Fibroblast of pulmonary artery (primary cell): Measurements from ENCODE around the gene UBE2S.
A peak's percentile ranks its signal among the peaks of the same experiment; 100 is the strongest.

Experiments
- DNase-seq: peaks from one replicate; pipeline ENCODE4 v3.0.0-alpha.2; 2010; ENCODE audit warnings: low read depth
- H3K4me3 ChIP-seq: replicated peaks from 2 replicates; pipeline ENCODE4 v1.5.1; 2011; ENCODE audit warnings: low read depth, mild to moderate bottlenecking, control low read depth, low read length, moderate library complexity
- CTCF ChIP-seq: IDR thresholded peaks from 2 replicates; pipeline ENCODE4 v1.5.1; 2011; ENCODE audit warnings: mild to moderate bottlenecking, control low read depth, low read length, inconsistent platforms; ENCODE audit errors: missing control alignments

The UBE2S gene

GRCh38 chr19:55370305-55370988 is 37.1 kb downstream of the UBE2S start, which contains the start of gene IL11:
IL11 (minus strand) TSS chr19:55370463; CDS start chr19:55370310, 153 bp downstream.
- no peak for TF ChIP-seq CTCF
- DNase-seq, result no peak
- peak within 1 kb of the TSS; percentile 59 for H3K4me3 ChIP-seq

GRCh38 chr19:55369653-55370304 is 37.8 kb downstream of the UBE2S start:
- DNase-seq, result peak; percentile 60
- TF ChIP-seq CTCF, result no peak
- peak overlapping the region; percentile 59 for H3K4me3 ChIP-seq

- no peak for TF ChIP-seq CTCF
- DNase-seq, result peak; percentile 41
- peak overlapping the region; percentile 43 for H3K4me3 ChIP-seq
Measured at GRCh38 chr19:55368701-55369563, 38.7 kb downstream of the UBE2S start.

- DNase-seq, result no peak
- TF ChIP-seq CTCF, result no peak
- no peak overlapping the region for H3K4me3 ChIP-seq
Measured at GRCh38 chr19:55368106-55368505, 39.5 kb downstream of the UBE2S start.

GRCh38 chr19:55366790-55367189 is 40.8 kb downstream of the UBE2S start:
- DNase-seq, result no peak
- TF ChIP-seq CTCF, result no peak
- no peak overlapping the region for H3K4me3 ChIP-seq

GRCh38 chr19:55365964-55366363 is 41.6 kb downstream of the UBE2S start:
- no peak overlapping the region for H3K4me3 ChIP-seq
- no peak for TF ChIP-seq CTCF
- no peak for DNase-seq
